NCI-H187 (cell line): Measurements from ENCODE around the gene IFT122.

Source experiments
- DNase-seq, 2 experiments: peaks; one replicate each; lab custom pipeline; 2025; lab: John Stamatoyannopoulos, UW

IFT122 gene

DNA sequence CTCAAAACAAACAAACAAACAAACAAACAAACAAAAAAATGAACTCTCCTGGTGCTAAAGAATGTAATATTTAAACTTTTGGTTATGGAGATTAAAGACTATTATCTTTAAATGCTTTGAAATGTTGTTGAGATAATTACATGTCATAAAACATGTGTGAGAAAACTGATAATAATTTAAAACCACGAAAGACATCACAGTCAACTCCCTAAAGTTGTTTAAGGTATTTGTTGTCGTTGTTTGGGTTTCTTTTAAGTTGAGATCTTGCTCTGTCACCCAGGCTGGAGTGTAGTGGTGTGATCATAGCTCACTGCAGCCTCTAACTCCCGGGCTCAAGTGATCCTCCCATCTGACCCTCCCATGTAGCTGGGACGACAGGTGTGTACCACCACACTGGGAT lies 23.6 kb upstream of the IFT122 start:
- no peak for DNase-seq

DNA sequence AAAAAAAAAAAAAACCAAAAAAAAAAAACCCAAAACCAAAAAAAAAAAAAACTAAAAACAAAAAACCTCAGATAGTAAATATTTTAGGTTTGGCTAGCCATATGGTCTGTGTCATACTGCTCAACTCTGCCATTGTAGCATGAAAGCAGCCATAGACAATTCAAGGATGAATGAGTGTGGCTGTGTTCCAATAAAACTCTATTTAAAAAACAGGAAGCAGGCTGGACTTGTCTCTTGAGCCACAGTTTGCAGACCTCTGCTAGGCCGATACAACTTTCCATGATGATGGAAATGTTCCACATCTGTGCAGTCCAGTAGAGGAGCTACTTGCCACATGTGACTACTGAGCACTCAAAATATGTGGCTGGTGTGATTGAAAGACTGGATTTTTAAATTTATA lies 22.7 kb upstream of the IFT122 start:
- DNase-seq = no peak

GRCh38 chr3:129418041-129418973 lies 21.7 kb upstream of the IFT122 start:
- DNase-seq = no peak

DNA sequence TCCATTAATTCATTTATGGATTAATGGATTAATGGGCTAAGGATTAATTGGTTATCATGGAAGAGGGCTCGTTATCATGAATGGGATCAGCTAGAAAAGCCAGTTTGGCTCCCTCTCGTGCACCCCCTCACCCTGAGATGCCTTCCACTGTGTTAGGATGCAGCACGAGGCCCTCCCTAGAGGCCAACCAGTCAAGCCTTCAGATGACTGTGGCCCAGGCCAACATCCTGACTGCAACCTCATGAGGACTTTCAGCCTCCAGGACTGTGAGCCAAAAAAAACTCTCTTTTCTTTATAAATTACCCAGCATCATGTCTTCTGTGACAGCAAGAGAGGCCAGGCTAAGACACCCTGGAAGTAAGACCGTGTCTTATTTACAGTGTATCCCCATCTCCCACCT lies 20.5 kb upstream of the IFT122 start:
- DNase-seq = no peak

DNA sequence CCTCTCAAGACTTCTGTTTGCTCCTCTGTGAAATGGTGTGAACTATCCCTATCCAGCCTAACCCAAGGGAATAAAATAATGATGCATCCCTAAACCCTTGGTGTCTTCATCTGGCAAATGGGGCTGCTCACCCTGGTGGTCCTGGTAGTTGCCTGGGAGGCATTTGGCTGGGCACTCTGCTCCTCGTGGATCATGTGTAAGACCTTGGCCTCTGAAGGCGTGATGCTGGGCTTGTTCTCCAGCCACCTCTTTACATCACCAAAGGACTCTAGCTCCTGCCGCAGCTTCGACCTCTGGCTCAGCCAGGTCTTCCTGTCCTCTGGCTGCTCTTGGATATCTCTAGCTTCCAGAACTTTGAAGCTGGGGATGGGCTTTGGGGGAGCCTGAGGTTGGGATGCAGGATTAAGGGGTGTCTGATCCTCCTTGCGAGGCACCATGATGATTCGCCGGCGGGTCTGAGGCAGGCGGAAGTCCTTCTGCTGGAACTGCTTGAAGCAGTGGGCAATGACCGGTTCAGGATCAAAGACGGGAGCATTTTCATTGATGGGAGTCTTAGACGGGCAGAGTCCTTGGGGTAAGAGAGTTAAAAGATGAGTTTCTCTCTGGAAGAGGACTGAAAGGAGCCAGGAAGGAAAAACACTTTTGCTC lies 18.7 kb upstream of the IFT122 start:
- no peak for DNase-seq

GRCh38 chr3:129421988-129422745 lies 17.9 kb upstream of the IFT122 start:
- no peak for DNase-seq

DNA sequence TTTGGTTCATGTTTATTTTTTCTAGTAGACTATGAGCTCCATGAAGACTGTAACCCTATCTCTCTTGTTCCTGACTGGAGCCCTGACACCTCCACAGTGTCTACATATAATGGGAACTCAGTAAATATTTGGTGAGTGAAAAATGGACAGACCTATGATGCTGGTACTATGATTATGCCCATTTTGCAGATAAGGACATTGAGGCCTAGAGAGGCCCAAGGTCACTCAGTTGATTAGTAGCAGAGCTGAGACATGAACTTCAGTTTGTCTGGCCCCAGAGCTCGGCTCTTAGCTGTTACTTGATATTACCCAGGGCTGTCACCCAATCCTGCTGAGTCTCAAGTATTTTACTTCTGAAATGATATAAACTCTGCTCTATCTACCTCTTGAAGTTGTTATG lies 17.1 kb upstream of the IFT122 start:
- DNase-seq = no peak

GRCh38 chr3:129424185-129424841 lies 15.7 kb upstream of the IFT122 start:
- no peak for DNase-seq

- no peak for DNase-seq
These were observed 14.8 kb upstream of the IFT122 start for GRCh38 chr3:129425213-129425612.

GRCh38 chr3:129425619-129426018 lies 14.4 kb upstream of the IFT122 start:
- DNase-seq = no peak

- no peak for DNase-seq
These were observed 12.0 kb upstream of the IFT122 start for GRCh38 chr3:129428007-129428375.

GRCh38 chr3:129428376-129429079 lies 11.5 kb upstream of the IFT122 start, which contains the start of gene EFCAB12:
EFCAB12 (minus strand) TSS chr3:129428636; CDS start chr3:129428488, 148 bp downstream.
- DNase-seq = peak; percentile 91 to 93

DNA sequence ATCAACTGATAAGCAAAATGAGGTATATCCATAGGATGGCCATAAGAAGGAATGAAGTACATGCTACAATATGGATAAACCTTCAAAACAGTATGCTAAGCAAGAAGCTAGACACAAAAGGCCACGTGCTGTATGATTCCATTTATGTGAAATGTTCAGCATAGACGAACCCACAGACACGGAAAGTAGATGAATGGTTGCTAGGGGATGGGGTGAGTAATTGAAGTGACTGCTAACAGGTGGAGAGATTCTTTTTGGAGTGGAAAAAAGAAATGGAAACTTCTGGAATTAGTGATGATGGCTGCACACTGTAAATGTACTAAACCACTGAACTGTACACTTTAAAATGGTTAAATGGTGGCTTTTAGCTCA lies 11.0 kb upstream of the IFT122 start:
- DNase-seq = no peak

- no peak for DNase-seq
These were observed 10.4 kb upstream of the IFT122 start for GRCh38 chr3:129429602-129430001.

GRCh38 chr3:129432036-129432435 lies 8.0 kb upstream of the IFT122 start:
- DNase-seq = no peak

GRCh38 chr3:129432671-129433070 lies 7.4 kb upstream of the IFT122 start:
- no peak for DNase-seq

GRCh38 chr3:129433565-129433964 lies 6.5 kb upstream of the IFT122 start:
- no peak for DNase-seq

GRCh38 chr3:129434140-129434539 lies 5.9 kb upstream of the IFT122 start:
- DNase-seq = no peak

GRCh38 chr3:129435367-129435766 lies 4.7 kb upstream of the IFT122 start:
- DNase-seq = no peak

GRCh38 chr3:129439226-129439816 lies 703 bp upstream of the IFT122 start:
- DNase-seq = no peak

- no peak for DNase-seq
These were observed 680 bp downstream of the IFT122 start for GRCh38 chr3:129440618-129441190.
